Amygdala (tissue), 56 donors: ENCODE results near the gene REC8.
A peak's percentile ranks its signal among the peaks of the same experiment; 100 is the strongest.

Experiments
- DNase-seq, 56 donors: peaks; one replicate each; lab custom pipeline; 2025; lab: John Stamatoyannopoulos, UW

REC8 gene

DNA sequence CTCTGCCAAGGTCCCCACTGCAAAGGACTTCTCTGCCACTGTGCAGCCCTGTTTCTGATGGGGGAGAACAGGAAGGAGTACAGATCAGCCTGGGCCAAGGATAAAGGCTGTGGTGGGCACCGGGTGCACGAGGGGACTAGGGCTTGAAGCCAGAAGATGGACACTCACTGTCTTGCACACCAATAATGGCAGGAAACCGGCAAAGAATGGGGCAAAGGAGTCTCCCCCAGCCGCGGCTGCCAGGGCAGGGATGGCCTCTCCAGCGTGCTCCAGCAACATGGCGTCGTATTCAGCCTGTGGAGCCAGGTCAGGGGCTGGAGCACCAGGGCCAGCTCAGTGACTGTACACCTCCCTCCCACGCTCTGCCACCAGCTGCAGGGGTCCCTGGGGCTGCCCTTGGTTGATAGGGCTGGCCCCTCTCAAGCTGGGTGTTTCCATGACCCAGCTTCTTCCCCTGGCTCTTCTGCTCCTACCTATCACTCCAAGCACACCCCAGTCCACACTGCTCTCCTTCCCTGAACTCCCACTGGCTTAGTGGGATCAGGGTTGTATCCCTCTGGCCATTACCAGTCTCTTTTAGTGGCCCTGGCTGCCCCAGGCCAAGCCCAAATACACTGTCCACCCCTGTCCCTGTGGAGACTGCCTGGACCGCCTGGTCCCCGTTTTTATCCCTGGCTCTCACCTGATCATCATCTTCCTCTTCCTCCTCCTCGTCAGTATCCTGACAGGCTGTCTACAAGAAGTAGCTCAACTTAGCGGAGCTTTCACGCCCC lies 10.4 kb downstream of the REC8 start:
- no peak for DNase-seq

DNA sequence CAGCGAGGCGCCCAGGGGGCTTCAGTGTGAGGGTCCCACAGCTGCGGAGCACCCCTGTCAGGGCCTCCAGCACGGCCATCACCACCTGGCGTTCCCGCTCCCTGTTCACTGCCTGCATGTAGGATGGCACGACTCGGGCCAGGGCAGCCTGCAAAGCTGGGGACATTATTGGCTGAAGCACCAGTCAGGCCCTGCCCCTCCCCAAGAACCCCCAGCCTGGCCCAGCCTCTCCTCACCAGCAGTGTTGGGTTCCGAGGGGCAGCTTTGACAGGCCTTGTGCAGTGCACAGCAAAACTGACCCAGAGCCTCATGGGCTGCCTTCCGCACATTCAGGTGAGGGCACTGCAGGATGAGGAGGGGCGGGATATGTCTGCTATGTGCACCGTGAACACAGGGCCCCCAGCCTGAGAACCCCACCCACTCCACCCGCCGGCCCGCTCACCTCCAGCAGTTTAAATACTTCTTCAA lies 11.2 kb downstream of the REC8 start:
- no peak for DNase-seq

DNA sequence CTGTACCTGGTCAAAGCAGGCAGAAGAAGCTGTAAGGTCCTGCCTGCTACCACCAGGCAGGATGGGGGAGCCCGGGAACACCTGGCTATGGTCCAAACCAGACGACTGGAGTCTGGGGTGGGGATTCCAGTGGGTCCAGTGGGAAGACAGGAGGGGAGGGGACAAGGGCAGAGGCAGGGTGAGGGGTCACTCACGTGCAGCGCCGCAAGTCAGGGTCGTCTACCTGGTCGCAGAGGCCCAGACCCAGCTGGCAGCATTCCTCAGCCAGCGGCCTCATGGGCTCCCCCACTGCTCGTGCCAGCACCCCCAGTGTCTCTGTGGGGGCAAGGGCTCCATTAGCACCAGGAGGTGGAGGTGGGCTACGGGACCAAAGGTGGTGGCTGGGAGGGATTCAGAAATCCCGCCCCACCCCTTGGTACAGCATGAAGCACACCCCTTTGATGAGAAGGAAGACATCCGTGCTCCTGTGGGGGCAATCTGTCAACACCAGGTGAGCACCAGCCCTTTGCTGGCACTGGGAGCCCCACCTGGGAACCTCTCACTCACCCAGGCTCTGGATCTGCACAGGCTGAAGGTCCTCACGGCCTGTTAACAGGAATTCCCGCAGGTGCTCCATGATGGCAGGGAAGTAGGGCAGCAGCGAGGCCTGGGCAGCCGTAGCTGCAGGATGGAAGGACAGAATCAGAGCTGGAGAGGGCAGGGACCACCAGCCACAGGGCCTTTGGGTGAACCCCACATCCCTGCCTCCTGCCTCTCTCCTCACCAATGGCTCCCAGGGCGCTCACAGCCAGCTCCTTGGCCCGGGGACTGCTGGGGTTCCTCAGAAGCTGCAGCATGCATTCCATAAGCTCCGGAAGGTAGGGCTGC lies 12.5 kb downstream of the REC8 start:
- no peak for DNase-seq

DNA sequence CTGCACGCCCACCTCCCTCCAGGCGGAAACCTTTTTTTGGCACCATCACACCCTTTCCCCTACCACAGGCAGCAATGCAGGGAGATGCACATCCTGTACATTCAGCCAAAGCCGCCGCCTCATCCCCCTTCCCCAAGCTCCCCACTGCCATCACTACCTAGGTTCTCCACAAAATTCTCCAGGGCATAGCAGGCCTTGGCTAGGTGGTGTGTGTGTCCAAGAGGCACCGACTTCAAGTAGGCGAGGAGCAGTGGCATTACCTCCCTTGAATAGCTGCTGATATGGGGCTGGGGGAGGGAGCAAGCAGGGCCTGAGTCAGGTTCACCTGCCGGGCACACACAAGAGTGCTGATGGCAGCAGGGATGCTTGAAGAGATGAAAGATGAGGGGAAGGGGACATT lies 13.1 kb downstream of the REC8 start:
- no peak for DNase-seq

DNA sequence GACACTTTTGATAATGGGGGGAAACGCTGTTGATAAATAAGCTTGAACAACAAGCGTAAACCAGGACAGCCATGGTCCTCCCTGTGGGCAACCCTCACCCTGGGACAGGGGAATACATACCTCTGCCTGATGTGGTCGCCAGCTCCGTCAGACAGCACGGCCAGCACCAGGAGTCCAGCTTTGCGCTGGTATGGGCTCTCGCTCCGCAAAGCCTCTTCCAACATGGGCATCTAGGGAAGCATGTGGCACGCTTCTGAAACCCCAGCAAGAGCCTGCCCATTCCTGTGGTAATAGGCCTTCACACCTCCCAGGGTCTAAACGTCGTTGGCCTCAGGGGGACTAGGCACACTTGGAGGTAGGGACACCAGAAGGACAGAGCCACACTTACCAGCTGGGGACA lies 13.9 kb downstream of the REC8 start:
- no peak for DNase-seq

DNA sequence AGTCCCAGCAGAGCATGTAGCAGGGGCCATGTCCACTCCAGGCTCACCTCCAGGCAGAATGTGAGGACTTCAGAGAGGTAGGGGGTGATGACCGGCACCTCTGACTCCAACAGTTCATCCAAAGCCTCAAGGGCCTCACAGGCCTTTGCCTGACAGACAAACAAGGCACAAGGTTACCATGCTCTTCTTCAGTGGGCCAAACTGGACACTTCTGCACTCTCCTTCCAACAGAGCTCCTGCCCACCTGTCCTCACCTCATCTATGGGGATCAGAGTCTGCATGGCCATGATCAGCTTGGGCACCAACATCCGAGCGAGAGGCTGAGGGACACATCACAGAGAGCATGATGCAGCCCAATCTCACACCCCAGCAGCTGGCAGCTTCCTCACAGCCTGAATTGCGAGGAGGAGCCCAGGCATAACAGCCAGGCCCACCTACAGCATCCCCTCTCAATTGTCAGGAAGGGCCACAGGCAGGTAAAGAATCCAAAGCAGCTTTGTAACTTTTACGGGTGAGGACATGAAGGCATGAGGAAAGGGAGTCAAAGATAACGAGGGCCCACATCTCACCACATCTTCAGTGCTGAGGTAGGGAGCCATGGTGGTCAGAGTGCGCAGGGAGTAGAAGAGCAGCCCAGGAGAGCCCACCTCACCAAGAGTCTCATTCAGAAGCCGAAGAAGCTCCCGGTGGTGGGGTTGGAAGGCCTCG lies 15.1 kb downstream of the REC8 start:
- DNase-seq, result no peak

DNA sequence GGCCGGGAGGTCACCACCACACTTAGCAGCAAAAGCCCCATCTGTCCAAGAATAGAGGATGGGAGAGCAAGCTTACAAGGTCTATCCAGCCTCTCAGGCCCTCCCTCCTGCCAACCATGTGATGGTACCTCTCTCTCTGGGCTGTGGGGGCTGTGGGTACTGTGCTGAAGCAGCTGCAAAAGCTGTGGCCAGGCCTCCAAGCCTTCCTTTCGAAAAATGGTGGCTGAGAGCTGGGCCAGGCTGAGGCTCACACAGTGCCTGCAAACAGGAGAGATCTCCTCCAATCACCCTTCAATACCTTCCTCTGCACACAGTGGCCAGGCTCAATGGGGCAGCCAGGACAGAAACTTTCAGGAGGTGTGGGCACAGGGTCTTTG lies 15.6 kb downstream of the REC8 start:
- DNase-seq, result no peak

DNA sequence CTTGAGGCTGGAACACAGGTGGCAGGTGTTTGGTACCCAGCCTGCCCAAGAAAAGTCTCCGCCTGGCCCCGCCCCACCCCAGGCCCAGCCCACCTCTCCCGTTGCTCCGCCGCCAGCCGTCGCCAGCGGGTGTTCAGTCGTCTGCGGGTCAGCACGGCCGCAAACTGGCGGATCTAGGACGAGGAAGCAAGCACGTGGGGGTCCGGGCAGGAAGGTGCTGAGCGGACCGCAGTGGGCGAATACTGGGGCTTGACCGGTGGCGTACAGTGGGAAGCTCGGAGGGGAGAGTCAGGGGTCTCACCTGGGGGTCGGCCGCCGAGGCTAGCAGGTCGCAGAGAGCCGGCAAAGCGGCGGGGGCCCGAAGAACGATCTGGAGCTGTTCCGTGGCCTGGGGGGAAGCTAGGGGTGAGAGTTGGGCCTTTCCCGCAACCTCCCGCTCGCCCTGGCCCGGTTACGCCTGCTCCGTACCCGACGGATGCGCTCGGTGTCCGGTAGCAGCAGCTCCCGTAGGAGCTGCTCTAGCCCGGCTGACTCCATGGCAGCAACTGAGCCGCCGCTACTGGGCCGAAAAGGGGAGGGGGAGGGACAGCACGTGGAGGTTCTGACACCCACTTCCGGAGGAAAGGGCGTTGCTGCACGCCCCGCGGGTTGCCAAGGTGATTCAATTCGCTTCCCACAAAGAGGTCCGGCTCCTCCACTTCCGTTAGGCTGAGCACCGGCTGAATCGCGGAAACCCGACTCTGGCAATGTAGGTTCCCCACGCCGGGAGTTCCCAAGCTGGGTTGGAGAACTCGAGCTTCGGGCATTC lies 16.6 kb downstream of the REC8 start, which contains the start of gene IPO4:
Gene IPO4, minus strand, starts transcription at position 566 of the 808 bp plus-strand sequence. Its CDS starts 29 bp downstream, at position 537.
- DNase-seq, result peak; percentile 68 to 97 (median 93)

DNA sequence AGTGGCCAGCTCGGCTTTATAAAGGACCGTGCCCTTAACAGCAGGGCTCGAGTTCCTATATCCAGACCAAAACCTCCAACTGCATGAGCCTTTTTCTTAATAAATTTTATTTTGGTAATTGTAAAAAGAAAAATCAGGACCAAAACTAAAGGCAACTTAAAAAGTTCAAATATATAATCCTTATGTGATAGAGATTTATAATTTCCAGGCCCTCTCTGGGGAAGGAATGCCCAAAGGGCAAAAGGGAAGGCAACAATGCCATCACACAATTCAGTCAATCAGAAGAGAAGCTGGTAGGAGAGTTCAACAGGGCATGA lies 17.1 kb downstream of the REC8 start:
- no peak for DNase-seq

DNA sequence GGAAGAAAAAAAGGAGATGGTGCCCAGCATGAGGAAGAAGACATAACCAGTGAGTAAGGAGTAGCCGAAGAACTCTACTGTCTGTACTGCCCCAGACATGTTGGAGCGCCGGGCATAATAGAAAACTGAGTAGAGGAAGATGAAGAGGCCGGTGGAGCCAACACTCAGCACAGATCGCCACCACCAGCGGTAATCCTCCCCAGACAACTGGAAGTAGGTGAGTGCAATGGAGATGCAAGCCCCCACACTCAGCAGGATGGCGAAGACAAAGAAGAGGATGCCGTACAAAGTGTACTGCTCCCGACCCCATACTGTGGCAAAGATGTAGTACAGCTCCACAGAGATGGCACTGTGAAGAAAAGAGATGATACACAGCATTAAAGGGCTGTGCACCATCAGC lies 17.6 kb downstream of the REC8 start:
- DNase-seq, result no peak

DNA sequence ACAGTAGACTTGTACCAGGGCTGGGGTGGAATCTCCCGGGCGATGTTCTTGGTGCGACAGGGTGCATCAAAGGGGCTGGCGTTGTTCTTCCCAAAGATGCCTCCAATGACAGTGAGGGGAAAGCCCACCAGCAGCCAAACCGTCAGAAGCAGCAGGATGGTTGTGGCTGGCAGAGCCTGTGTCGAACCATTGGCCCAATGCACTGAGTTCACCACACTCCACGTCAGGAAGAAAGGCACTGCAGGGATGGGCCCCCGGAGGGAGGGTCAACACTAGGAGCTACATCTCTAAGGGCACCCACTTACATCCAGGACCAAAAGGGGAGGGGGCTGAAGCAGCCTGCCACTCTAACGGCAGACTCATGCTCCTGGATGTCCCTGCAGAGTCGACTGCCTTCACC lies 18.5 kb downstream of the REC8 start:
- no peak for DNase-seq

DNA sequence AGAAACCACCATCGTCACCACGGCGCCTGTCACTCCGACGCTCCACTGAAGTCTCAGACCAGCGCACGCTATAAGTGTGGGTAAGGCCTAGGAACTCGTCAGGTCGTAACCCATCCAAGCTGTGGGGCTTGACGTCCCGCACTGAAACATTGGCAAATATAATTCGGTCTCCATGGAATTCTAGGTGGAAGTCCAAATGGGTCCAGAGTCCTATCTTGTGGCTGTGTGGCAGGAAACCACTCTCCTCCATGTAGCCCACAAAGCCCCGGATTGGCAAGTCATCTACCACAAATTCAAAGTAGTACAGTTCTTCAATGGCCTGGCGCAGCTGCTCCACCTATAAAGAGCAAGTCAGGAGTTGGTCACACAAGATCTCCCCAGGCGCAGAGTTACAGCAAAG lies 21.1 kb downstream of the REC8 start:
- DNase-seq, result no peak

DNA sequence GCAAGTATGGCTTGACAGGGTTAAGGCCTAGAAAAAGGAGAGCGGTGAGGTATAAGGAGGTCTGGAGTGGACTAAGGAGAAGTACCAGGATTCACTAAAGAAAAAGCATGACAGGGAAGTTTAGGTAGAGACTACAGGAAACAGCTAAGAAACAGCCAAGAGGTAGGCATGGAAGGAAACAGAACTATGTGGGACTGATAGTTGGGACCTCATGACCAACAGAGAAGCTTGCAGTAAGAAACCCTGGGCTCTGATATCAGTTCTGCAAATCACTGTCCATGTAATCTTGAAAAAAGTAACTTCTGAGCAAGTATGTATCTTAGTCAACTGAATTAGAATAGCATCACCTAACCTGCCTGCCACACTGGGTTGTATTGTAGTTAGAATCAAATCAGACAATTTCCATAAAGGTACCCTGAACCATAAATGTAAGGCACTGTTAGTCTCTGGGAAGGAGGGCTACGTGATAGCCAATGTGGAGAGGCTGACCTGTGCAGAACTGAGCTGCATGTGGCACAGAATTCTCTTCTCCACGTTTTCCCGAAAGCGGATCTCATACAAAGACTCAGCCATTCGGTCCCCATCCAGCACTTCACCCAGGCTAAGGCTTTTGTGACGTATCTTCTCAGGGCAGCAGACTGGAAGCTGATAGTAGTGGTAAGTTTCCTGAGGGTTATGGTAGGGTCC lies 22.4 kb downstream of the REC8 start:
- no peak for DNase-seq

DNA sequence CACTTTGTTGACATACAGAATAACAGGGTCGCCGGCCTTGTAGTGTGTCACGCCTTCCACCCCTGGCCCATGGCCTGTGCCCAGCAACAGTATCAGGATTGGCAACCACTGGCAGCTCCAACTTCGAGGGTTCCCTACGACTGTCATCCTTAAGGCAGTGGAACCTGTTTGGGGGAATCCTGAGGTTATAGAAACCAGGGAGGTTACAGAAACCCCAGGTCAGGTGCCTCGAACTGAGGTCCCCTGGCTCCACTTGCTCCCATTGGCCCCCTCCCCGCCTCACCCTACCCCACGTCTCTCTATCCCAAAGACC lies 22.9 kb downstream of the REC8 start:
- no peak for DNase-seq

DNA sequence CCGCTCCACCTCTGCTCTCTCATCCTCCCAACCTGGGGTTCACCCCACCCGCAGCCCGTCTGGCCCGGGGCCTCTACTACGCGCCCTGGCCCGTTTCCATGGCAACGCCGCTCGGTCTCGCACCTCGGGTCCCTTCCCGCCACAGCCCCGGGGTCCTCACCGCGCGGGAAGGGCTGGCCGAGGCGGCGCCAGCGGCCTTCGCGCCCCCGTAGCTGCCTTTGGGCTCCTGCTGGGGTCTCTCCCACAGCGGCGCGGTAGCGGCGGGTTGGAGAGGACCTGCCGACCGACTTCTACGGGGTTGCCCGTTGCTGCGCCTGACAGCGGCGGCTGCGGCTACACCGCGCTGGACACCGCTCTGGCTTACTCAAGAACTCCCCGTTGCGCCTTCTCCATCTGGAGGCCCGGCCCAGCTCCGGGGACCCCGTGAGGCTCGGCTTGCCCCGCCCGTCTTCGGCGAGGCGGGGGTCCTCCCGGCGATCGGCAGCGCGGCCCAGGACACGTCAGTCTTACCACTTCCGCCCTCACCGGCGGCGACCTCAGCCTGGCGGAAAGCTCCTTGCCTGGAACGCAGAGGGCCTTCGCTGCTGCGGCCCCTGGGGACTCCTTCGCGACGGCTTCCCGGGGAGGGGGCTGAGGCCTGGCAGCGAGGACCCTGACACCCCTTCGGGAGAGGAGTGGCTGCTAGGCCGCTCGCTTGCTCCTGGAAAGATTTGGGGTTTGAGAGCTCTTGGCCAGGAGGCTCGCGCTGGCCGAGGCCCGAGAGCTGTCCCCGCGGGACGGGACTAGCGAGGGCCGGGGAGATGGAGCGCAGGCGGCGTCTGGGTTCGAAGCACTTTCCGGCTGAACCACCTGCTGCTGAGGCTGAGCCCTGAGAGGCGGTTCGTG lies 23.5 kb downstream of the REC8 start, which contains the start of gene TM9SF1:
Gene TM9SF1, minus strand, starts transcription at position 256 of the 885 bp plus-strand sequence. CDS start 422 bp downstream, outside the sequence.
- peak; percentile 17 to 88 (median 74) for DNase-seq

DNA sequence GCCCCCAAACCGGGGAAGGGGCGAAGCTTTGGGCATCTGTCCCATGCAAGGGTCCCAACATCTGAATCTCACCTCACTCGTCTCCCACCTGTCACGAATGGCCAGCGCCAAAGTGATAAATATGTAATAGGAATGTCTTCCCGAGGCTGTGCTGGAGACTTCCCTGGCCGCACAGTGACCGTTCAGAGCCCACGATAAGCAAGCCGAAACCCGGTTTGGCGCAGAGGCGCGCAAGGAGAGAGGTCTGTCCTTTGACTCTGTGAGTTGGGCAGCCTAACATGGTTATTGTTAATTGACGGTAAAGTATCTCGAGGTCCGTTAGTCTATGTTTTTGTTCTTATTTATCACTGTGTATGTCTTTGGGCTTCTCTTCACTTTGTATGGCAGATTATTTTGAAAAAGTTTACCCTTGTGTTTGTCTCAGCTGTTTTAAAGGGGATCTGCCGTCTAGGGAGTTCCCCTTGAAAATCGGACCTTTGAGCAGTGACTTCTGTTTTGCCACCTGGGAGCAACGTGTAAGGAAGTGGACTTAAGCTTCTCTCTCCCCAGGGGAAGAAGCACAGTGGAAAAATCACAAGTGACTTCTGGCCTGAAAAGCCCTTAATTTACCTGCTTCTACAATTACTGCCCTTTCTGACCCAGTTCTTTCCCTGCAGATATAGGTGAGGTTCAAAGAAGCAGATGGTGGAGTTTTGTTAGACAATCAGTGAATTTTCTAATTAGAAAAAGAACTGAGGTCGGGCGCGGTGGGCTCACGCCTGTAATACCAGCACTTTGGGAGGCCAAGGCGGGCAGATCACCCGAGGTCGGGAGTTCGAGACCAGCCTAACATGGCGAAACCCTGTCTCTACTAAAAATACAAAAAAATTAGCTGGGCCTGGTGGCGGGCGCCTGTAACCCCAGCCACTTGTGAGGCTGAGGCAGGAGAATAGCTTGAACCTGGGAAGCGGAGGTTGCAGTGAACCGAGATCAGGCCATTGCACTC lies 24.5 kb downstream of the REC8 start:
- peak in 1 of 56 donors; percentile 37 for DNase-seq

DNA sequence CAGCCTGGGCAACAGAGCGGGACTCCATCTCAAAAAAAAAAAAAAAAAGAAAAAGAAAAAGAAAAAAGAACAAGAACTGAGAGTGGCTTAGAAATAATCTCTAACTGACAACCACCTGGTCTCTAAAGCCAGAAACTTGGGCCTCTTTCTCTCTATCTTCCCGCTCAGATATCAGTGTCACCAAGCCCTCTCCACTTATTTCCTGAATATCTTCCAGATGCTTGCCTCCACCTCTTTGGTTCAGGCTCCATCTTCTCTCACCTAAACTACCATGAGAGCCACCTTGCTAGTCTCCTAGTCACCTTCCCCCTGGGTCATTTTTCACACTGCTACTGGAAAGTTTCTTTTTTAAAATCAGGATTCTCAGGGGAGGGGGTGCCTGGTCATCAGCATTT lies 25.2 kb downstream of the REC8 start:
- no peak for DNase-seq
